Thyroid gland (tissue), 4 donors: ENCODE measurements around the gene STK38L.

Experiments used
- POLR2A ChIP-seq, 2 donors: fragments of 450-650 bp; IDR thresholded peaks; one replicate each; pipeline ENCODE4 v1.6.1; 2017; ENCODE audit warnings: antibody characterized with exemption in 2 of 2, mild to moderate bottlenecking in 2 of 2, moderate library complexity in 1 of 2
- TF ChIP-seq, protein P1 (sequence below), 6 experiments: fragments of 200-600 bp in 3 of 6; fragments of 450-650 bp in 3 of 6; sonication (generic) in 3 of 6; IDR thresholded peaks; one replicate each; pipeline ENCODE4 v1.5.1; 2016 to 2019; ENCODE audit warnings: antibody characterized with exemption in 6 of 6, mild to moderate bottlenecking in 2 of 6, inconsistent platforms in 1 of 6, moderate library complexity in 1 of 6

DNA sequence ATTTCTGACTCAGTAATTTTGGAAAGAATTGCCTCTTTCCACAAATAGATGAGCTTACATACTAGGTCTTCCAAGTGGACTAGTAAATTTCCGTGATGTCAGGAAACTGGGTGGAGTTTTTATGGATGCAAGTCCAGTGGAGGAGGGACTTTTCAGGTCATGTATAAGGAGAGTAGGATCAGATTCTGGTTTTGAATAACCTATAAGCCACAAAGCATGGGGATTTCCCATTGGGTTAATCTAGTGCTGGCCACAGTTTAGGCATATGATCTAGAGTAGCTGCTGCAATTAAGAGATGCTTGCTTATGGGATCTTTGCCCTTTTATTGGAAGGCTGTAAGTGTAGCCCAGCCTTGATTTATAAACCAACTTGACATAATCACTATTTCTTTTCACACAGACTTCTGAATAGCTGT is 33.8 kb downstream of the STK38L start:
- TF ChIP-seq, protein P1, sequence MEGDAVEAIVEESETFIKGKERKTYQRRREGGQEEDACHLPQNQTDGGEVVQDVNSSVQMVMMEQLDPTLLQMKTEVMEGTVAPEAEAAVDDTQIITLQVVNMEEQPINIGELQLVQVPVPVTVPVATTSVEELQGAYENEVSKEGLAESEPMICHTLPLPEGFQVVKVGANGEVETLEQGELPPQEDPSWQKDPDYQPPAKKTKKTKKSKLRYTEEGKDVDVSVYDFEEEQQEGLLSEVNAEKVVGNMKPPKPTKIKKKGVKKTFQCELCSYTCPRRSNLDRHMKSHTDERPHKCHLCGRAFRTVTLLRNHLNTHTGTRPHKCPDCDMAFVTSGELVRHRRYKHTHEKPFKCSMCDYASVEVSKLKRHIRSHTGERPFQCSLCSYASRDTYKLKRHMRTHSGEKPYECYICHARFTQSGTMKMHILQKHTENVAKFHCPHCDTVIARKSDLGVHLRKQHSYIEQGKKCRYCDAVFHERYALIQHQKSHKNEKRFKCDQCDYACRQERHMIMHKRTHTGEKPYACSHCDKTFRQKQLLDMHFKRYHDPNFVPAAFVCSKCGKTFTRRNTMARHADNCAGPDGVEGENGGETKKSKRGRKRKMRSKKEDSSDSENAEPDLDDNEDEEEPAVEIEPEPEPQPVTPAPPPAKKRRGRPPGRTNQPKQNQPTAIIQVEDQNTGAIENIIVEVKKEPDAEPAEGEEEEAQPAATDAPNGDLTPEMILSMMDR (IDR thresholded peaks at IDR 0.05): no peak
- no peak for TF ChIP-seq POLR2A (IDR thresholded peaks at IDR 0.05)
